H1 (cell line): ENCODE data around the gene AKAP7. TPM values are rescaled to one million over a fixed set of nuclear protein-coding genes. Genes with fewer than 3 reads are reported as not detected.

Source experiments
- CTCF ChIA-PET: fragments of 300-600 bp; sonication (Branson Sonifier 250); formaldehyde crosslinking; loops from one replicate; lab custom pipeline; 2021; ENCODE audit not compliant: partially characterized antibody; lab: Charles Lee
- POLR2A ChIA-PET: fragments of 300-600 bp; sonication (Branson Sonifier 250); formaldehyde crosslinking; loops from one replicate; lab custom pipeline; 2021; ENCODE audit warnings: inconsistent platforms; ENCODE audit not compliant: partially characterized antibody; lab: Charles Lee
- DNase-seq, 2 experiments: peaks; one replicate each; pipeline versions ENCODE4 v3.0.0 to v3.0.0-alpha.2; 2010 to 2022; ENCODE audit warnings: low spot score in 2 of 2, low read depth in 1 of 2, mixed read lengths in 1 of 2
- FAIRE-seq: peaks from 2 replicates; lab custom pipeline; 2011; peaks lifted over from hg19 to GRCh38; lab: Jason Lieb, UNC
- H2AFZ ChIP-seq: 2 replicates; pipeline ENCODE4 v1.8.1; 2012; ENCODE audit warnings: low read length, inconsistent platforms
- H2AK5ac ChIP-seq: 2 replicates; pipeline ENCODE4 v1.6.1; 2013; ENCODE audit warnings: low read depth, low read length
- H2BK120ac ChIP-seq: replicated peaks from 2 replicates; pipeline ENCODE3; 2013; ENCODE audit warnings: low read depth, low read length, inconsistent platforms
- H2BK12ac ChIP-seq: 2 replicates; pipeline ENCODE4 v1.6.1; 2013; ENCODE audit warnings: low read depth, low read length
- H2BK15ac ChIP-seq: 2 replicates; pipeline ENCODE4 v1.6.1; 2013; ENCODE audit warnings: low read length
- H2BK20ac ChIP-seq: 2 replicates; pipeline ENCODE4 v1.6.1; 2013; ENCODE audit warnings: low read length
- H2BK5ac ChIP-seq: 2 replicates; pipeline ENCODE4 v1.6.1; 2013; ENCODE audit warnings: low read depth, low read length
- H3K14ac ChIP-seq: 2 replicates; pipeline ENCODE4 v1.6.1; 2013; ENCODE audit warnings: inconsistent platforms; ENCODE audit not compliant: insufficient read length
- H3K18ac ChIP-seq: 2 replicates; pipeline ENCODE4 v1.6.1; 2013; ENCODE audit warnings: low read length; ENCODE audit errors: extremely low read depth
- H3K23ac ChIP-seq: 2 replicates; pipeline ENCODE4 v1.6.1; 2013; ENCODE audit warnings: inconsistent platforms; ENCODE audit not compliant: insufficient read length
- H3K23me2 ChIP-seq: 2 replicates; pipeline ENCODE4 v1.6.1; 2013; ENCODE audit warnings: low read depth, low read length
- H3K27ac ChIP-seq: 2 replicates; pipeline ENCODE4 v1.6.1; 2011; ENCODE audit warnings: low read depth, low read length, inconsistent platforms
- H3K27me3 ChIP-seq, 4 experiments: replicated peaks in 1 of 4; 1 replicate in 1 of 4; 2 replicates in 3 of 4; pipeline versions ENCODE4 v1.6.1 to v1.8.1; 2011 to 2013; ENCODE audit warnings: low read length in 3 of 4, mild to moderate bottlenecking in 3 of 4, inconsistent platforms in 2 of 4, mixed read lengths in 2 of 4, moderate library complexity in 1 of 4; ENCODE audit not compliant: control insufficient read depth in 3 of 4, insufficient read depth in 3 of 4; ENCODE audit errors: extremely low read depth in 1 of 4
- H3K36me3 ChIP-seq, 4 experiments: 2 replicates each; pipeline versions ENCODE4 v1.6.1 to v1.8.1; 2011 to 2013; ENCODE audit warnings: mild to moderate bottlenecking in 4 of 4, low read length in 3 of 4, moderate library complexity in 2 of 4, control low read depth in 1 of 4, inconsistent platforms in 1 of 4; ENCODE audit not compliant: insufficient read depth in 4 of 4, control insufficient read depth in 2 of 4
- H3K4ac ChIP-seq: replicated peaks from 2 replicates; pipeline ENCODE3; 2013; ENCODE audit warnings: low read length, low read depth, mixed read lengths, inconsistent platforms; ENCODE audit not compliant: insufficient read length
- H3K4me1 ChIP-seq, 4 experiments: replicated peaks in 1 of 4; 1 replicate in 1 of 4; 2 replicates in 3 of 4; pipeline versions ENCODE4 v1.6.1 to v1.8.1; 2011 to 2013; ENCODE audit warnings: low read length in 3 of 4, inconsistent platforms in 2 of 4, mixed read lengths in 1 of 4; ENCODE audit not compliant: insufficient read depth in 4 of 4, control insufficient read depth in 3 of 4
- H3K4me2 ChIP-seq, 2 experiments: 2 replicates each; pipeline versions ENCODE4 v1.6.1 to v1.8.1; 2011 to 2013; ENCODE audit warnings: low read depth in 2 of 2, low read length in 2 of 2, control low read depth in 1 of 2, inconsistent platforms in 1 of 2, mild to moderate bottlenecking in 1 of 2; ENCODE audit not compliant: insufficient read depth in 1 of 2
- H3K4me3 ChIP-seq, 4 experiments: fragments of 200-600, 300-600 bp in 1 of 4; sonication (generic), shearing (Covaris generic), sonication (Bioruptor Twin) in 1 of 4; 2 replicates each; pipeline versions ENCODE4 v1.5.1 to v1.8.1; 2011 to 2016; ENCODE audit warnings: low read length in 4 of 4, low read depth in 3 of 4, control low read depth in 2 of 4, inconsistent platforms in 2 of 4, mild to moderate bottlenecking in 2 of 4, mixed read lengths in 1 of 4, moderate library complexity in 1 of 4; ENCODE audit not compliant: insufficient read depth in 2 of 4; ENCODE audit errors: extremely low read depth in 1 of 4
- H3K56ac ChIP-seq: replicated peaks from 2 replicates; pipeline ENCODE3; 2013; ENCODE audit warnings: low read depth, mild to moderate bottlenecking, mixed read lengths, low read length, inconsistent platforms; ENCODE audit not compliant: insufficient read length
- H3K79me1 ChIP-seq: 2 replicates; pipeline ENCODE4 v1.6.1; 2013; ENCODE audit warnings: low read depth, low read length, control low read depth
- H3K79me2 ChIP-seq, 2 experiments: 2 replicates each; pipeline versions ENCODE4 v1.6.1 to v1.8.1; 2012 to 2013; ENCODE audit warnings: low read length in 2 of 2, mild to moderate bottlenecking in 2 of 2, inconsistent platforms in 1 of 2; ENCODE audit not compliant: insufficient read depth in 2 of 2, control insufficient read depth in 1 of 2
- H3K9ac ChIP-seq, 4 experiments: replicated peaks in 1 of 4; 1 replicate in 1 of 4; 2 replicates in 3 of 4; pipeline versions ENCODE4 v1.6.1 to v1.8.1; 2011 to 2013; ENCODE audit warnings: low read depth in 3 of 4, low read length in 3 of 4, control low read depth in 2 of 4, mild to moderate bottlenecking in 2 of 4, moderate library complexity in 2 of 4, inconsistent platforms in 1 of 4; ENCODE audit errors: extremely low read depth in 1 of 4
- H3K9me3 ChIP-seq, 2 experiments: 2 replicates each; pipeline versions ENCODE4 v1.6.1 to v1.8.1; 2012 to 2013; ENCODE audit warnings: mild to moderate bottlenecking in 2 of 2, moderate library complexity in 2 of 2, control low read depth in 1 of 2, inconsistent platforms in 1 of 2, low read depth in 1 of 2, low read length in 1 of 2, mixed read lengths in 1 of 2; ENCODE audit not compliant: insufficient read depth in 2 of 2
- H4K20me1 ChIP-seq, 2 experiments: replicated peaks in 1 of 2; 2 replicates each; pipeline versions ENCODE3 to v1.8.1; 2011 to 2013; ENCODE audit warnings: inconsistent platforms in 2 of 2, low read length in 2 of 2, mild to moderate bottlenecking in 1 of 2; ENCODE audit not compliant: insufficient read depth in 2 of 2, control insufficient read depth in 1 of 2
- H4K5ac ChIP-seq: 2 replicates; pipeline ENCODE4 v1.6.1; 2013; ENCODE audit warnings: low read length, low read depth, mixed read lengths, inconsistent platforms; ENCODE audit not compliant: insufficient read length
- H4K8ac ChIP-seq: 2 replicates; pipeline ENCODE4 v1.8.0; 2013; ENCODE audit warnings: mild to moderate bottlenecking, moderate library complexity, low read length, inconsistent platforms; ENCODE audit not compliant: insufficient read depth; ENCODE audit errors: extremely low read depth
- H4K91ac ChIP-seq: replicated peaks from 2 replicates; pipeline ENCODE3; 2013; ENCODE audit warnings: low read length, mixed read lengths, inconsistent platforms; ENCODE audit not compliant: insufficient read length
- BACH1 ChIP-seq: IDR thresholded peaks from 2 replicates; pipeline ENCODE4 v1.6.1; 2012; ENCODE audit warnings: low read length, improper control_type of control experiment
- CTBP2 ChIP-seq: IDR thresholded peaks from 2 replicates; pipeline ENCODE4 v1.7.0; 2011; ENCODE audit warnings: borderline replicate concordance, mild to moderate bottlenecking, moderate library complexity, mixed read lengths, low read length; ENCODE audit not compliant: insufficient read depth, insufficient read length
- FOSL1 ChIP-seq: IDR thresholded peaks from 2 replicates; pipeline ENCODE4 v1.6.1; 2011; ENCODE audit warnings: mild to moderate bottlenecking, low read depth, low read length, moderate library complexity; ENCODE audit not compliant: insufficient read depth
- KDM1A ChIP-seq: fragments of 200-600, 300-600 bp; sonication (generic); IDR thresholded peaks from 2 replicates; pipeline ENCODE4 v1.7.1; 2016; ENCODE audit warnings: mild to moderate bottlenecking, low read length, borderline replicate concordance
- NANOG ChIP-seq: IDR thresholded peaks from 2 replicates; pipeline ENCODE4 v1.6.1; 2011; ENCODE audit warnings: low read length, low read depth, mild to moderate bottlenecking, inconsistent platforms; ENCODE audit not compliant: insufficient read depth, poor library complexity, severe bottlenecking
- RNF2 ChIP-seq: fragments of 200-900, 300-1000 bp; sonication (generic); IDR thresholded peaks from 2 replicates; pipeline ENCODE4 v1.7.1; 2016; ENCODE audit warnings: borderline replicate concordance, low read depth, mild to moderate bottlenecking, antibody characterized with exemption, low read length; ENCODE audit not compliant: poor library complexity, severe bottlenecking; ENCODE audit errors: missing control alignments
- SAP30 ChIP-seq: fragments of 300-600 bp; sonication (generic); IDR thresholded peaks from 2 replicates; pipeline ENCODE4 v1.7.1; 2012; ENCODE audit warnings: low read length, moderate library complexity, mild to moderate bottlenecking, inconsistent platforms; ENCODE audit not compliant: insufficient read depth, insufficient replicate concordance
- SUZ12 ChIP-seq: fragments of 200-600 bp; sonication (generic); IDR thresholded peaks from 2 replicates; pipeline ENCODE4 v1.6.1; 2012; ENCODE audit warnings: mild to moderate bottlenecking, inconsistent platforms, low read length, moderate library complexity, mixed read lengths
- TAF7 ChIP-seq: optimal IDR thresholded peaks from 2 replicates; pipeline ENCODE3; 2011; ENCODE audit warnings: low read depth, mild to moderate bottlenecking, inconsistent platforms, low read length, moderate library complexity, borderline replicate concordance
- YY1 ChIP-seq: IDR thresholded peaks from 2 replicates; pipeline ENCODE4 v1.6.1; 2011; ENCODE audit warnings: low read depth, mild to moderate bottlenecking, low read length
- WGBS, 2 experiments: shearing (Covaris generic) in 1 of 2; methylation state at CpG; one replicate each; pipeline versions ENCODE4 v1.1.6 to v1.1.7; 2013 to 2015; ENCODE audit warnings: low lambda C conversion rate in 2 of 2, mixed read lengths in 2 of 2, inconsistent platforms in 1 of 2, low coverage in 1 of 2, missing lambda C conversion rate in 1 of 2; ENCODE audit not compliant: insufficient replicate concordance in 2 of 2, insufficient coverage in 1 of 2, insufficient read length in 1 of 2; ENCODE audit errors: extremely low coverage in 1 of 2, missing lambda C conversion rate in 1 of 2; 5-methylcytosine and 5-hydroxymethylcytosine counted together
- polyA plus RNA-seq, 7 experiments: library from polyadenylated mRNA; depleted of rRNA in 3 of 7; stranded (reverse) in 5 of 7; unstranded in 2 of 7; fragments of >200 nt in 5 of 7; fragments of 200-250 nt in 2 of 7; gene quantifications; 1 replicate in 5 of 7; 2 replicates in 1 of 7; 4 replicates in 1 of 7; pipeline versions ENCODE4 v1.2.1 to v1.2.3, GENCODE V29; 2011 to 2013; ENCODE audit warnings: missing spikeins in 2 of 7, mixed read lengths in 2 of 7
- total RNA-seq: library from RNA; stranded (reverse); fragmentation: NEBNext Ultra II Directional; extraction: Animal tissue kit (Norgen Biotek cat#: 25700); gene quantifications from 2 replicates; pipeline ENCODE4 v1.2.1, GENCODE V29; 2021
- TF ChIP-seq, protein P1 (sequence below), 3 experiments: IDR thresholded peaks; 1 replicate in 2 of 3; 2 replicates in 1 of 3; pipeline versions ENCODE4 v1.5.1 to v1.6.1; 2011; ENCODE audit warnings: low read length in 3 of 3, mild to moderate bottlenecking in 3 of 3, inconsistent platforms in 2 of 3, low read depth in 1 of 3, moderate library complexity in 1 of 3; ENCODE audit not compliant: insufficient read depth in 1 of 3; ENCODE audit errors: control extremely low read depth in 1 of 3

The AKAP7 gene
- total and polyA plus RNA-seq, 2 of the 8 experiments (the other 6 are each of a cell fraction or from before 2014, with no cell fraction given): 4.7 to 16.9 TPM

GRCh38 chr6:131222773-131223172, 87.5 kb downstream of the AKAP7 start:
- H2BK5ac ChIP-seq: no peak overlapping the region
- H3K23ac ChIP-seq: no peak overlapping the region
- ChIA-PET POLR2A (no interaction called here), CTCF (no interaction called here)
- no peak overlapping the region for H4K8ac ChIP-seq
- no peak overlapping the region for H2BK120ac ChIP-seq
- DNase-seq (no peak), FAIRE-seq (no peak)
- H3K4me2 ChIP-seq: no peak overlapping the region
- no peak overlapping the region for H4K5ac ChIP-seq
- no peak overlapping the region for H3K4ac ChIP-seq
- no peak overlapping the region for H2BK12ac ChIP-seq
- no peak overlapping the region for H3K4me3 ChIP-seq
- no peaks in the 10 kb centered on the region for H4K20me1 ChIP-seq
- no peak overlapping the region for H3K56ac ChIP-seq
- H3K9me3 ChIP-seq: no peaks in the 10 kb centered on the region
- no peak overlapping the region for H3K9ac ChIP-seq
- H2BK15ac ChIP-seq: no peak overlapping the region
- H2BK20ac ChIP-seq: no peak overlapping the region
- H3K14ac ChIP-seq: no peak overlapping the region
- no peak overlapping the region for H4K91ac ChIP-seq
- no peaks in the 10 kb centered on the region; a peak in 1 of 8 replicates for H3K36me3 ChIP-seq
- H2AFZ ChIP-seq: no peak overlapping the region
- no peaks in the 10 kb centered on the region for H3K79me2 ChIP-seq
- H3K27ac ChIP-seq: no peak overlapping the region
- H3K27me3 ChIP-seq: no peaks in the 10 kb centered on the region
- peaks cover 0 to 8% (median 2%) of the 10 kb centered on the region in 4 experiments; a peak in 2 of 7 replicates for H3K4me1 ChIP-seq
- 95% methylated on average over 2 of the region's 2 CpGs; no CpG with 5 or more reads in 1 of the 2 experiments for WGBS, 2 experiments
- no peak overlapping the region for H2AK5ac ChIP-seq
- no peaks in the 10 kb centered on the region for H3K79me1 ChIP-seq
- no peaks in the 10 kb centered on the region for H3K23me2 ChIP-seq
- no peak overlapping the region for H3K18ac ChIP-seq
- TF ChIP-seq SUZ12: no peak
- TF ChIP-seq TAF7: no peak
- no peak for TF ChIP-seq SAP30
- no peak for TF ChIP-seq KDM1A
- no peak for TF ChIP-seq RNF2
- TF ChIP-seq, protein P1, sequence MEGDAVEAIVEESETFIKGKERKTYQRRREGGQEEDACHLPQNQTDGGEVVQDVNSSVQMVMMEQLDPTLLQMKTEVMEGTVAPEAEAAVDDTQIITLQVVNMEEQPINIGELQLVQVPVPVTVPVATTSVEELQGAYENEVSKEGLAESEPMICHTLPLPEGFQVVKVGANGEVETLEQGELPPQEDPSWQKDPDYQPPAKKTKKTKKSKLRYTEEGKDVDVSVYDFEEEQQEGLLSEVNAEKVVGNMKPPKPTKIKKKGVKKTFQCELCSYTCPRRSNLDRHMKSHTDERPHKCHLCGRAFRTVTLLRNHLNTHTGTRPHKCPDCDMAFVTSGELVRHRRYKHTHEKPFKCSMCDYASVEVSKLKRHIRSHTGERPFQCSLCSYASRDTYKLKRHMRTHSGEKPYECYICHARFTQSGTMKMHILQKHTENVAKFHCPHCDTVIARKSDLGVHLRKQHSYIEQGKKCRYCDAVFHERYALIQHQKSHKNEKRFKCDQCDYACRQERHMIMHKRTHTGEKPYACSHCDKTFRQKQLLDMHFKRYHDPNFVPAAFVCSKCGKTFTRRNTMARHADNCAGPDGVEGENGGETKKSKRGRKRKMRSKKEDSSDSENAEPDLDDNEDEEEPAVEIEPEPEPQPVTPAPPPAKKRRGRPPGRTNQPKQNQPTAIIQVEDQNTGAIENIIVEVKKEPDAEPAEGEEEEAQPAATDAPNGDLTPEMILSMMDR (IDR thresholded peaks at IDR 0.05; ENCODE audit: control extremely low read depth in 1 of 3, insufficient read depth in 1 of 3, low read depth in 1 of 3, low read length in 3 of 3): no peak
- no peak for TF ChIP-seq NANOG
- no peak for TF ChIP-seq BACH1
- no peak for TF ChIP-seq CTBP2
- no peak for TF ChIP-seq FOSL1
- no peak for TF ChIP-seq YY1
